Measurements from ENCODE around the gene PIGU. TPM values are rescaled to one million over a fixed set of nuclear protein-coding genes. Genes with fewer than 3 reads are reported as not detected.

The PIGU gene
- polyA plus RNA-seq, 1 donor from 2014 or later: 35.8 TPM

DNA sequence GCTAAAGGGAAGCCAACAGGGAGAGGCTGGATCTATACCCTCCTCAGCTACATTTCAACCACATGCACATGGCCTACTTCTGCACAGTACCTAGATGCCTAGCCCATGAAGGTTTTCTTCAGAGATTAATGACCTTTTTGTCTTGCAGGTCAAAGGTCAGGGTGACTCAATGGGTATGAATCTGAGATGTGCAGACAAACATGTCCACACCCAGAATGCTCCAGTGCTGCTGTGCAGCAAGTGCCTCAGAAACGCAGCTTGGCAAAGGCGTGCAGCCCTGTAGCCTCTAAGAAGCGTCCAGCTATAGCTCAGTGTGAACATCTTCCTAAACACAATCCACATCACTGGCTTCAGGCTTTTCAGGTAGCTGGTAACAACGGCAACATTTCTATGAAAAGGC lies 94.0 kb downstream of the PIGU start:
- H3F3A ChIP-seq (ENCODE audit: insufficient read depth, low read length, poor library complexity, severe bottlenecking): no peaks in the 10 kb centered on the region
- no peak overlapping the region for H3K4me2 ChIP-seq (ENCODE audit: low read length)
- H3K4me3 ChIP-seq (ENCODE audit: low read length): no peak overlapping the region
- no peak overlapping the region for H2AFZ ChIP-seq (ENCODE audit: low read depth, low read length)
- no peak overlapping the region for H3K9ac ChIP-seq (ENCODE audit: low read length)
- H3K36me3 ChIP-seq (ENCODE audit: insufficient read depth, low read length): peaks cover 5% of the 10 kb centered on the region
- H3K27ac ChIP-seq (ENCODE audit: low read length): no peak overlapping the region
- no peaks in the 10 kb centered on the region for H3K9me3 ChIP-seq (ENCODE audit: low read length)
- TF ChIP-seq RAD21 (conservative IDR thresholded peaks at IDR 0.05): no peak
- TF ChIP-seq CTCF (IDR thresholded peaks at IDR 0.05; ENCODE audit: poor library complexity, severe bottlenecking): no peak
- TF ChIP-seq POLR2AphosphoS5 (IDR thresholded peaks at IDR 0.05): no peak
- TF ChIP-seq TAF1 (IDR thresholded peaks at IDR 0.05; ENCODE audit: low read depth): no peak
- TF ChIP-seq, protein P1, sequence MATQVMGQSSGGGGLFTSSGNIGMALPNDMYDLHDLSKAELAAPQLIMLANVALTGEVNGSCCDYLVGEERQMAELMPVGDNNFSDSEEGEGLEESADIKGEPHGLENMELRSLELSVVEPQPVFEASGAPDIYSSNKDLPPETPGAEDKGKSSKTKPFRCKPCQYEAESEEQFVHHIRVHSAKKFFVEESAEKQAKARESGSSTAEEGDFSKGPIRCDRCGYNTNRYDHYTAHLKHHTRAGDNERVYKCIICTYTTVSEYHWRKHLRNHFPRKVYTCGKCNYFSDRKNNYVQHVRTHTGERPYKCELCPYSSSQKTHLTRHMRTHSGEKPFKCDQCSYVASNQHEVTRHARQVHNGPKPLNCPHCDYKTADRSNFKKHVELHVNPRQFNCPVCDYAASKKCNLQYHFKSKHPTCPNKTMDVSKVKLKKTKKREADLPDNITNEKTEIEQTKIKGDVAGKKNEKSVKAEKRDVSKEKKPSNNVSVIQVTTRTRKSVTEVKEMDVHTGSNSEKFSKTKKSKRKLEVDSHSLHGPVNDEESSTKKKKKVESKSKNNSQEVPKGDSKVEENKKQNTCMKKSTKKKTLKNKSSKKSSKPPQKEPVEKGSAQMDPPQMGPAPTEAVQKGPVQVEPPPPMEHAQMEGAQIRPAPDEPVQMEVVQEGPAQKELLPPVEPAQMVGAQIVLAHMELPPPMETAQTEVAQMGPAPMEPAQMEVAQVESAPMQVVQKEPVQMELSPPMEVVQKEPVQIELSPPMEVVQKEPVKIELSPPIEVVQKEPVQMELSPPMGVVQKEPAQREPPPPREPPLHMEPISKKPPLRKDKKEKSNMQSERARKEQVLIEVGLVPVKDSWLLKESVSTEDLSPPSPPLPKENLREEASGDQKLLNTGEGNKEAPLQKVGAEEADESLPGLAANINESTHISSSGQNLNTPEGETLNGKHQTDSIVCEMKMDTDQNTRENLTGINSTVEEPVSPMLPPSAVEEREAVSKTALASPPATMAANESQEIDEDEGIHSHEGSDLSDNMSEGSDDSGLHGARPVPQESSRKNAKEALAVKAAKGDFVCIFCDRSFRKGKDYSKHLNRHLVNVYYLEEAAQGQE (IDR thresholded peaks at IDR 0.05; ENCODE audit: borderline replicate concordance): no peak
- no peak for TF ChIP-seq EP300 (conservative IDR thresholded peaks at IDR 0.05; ENCODE audit: poor library complexity, severe bottlenecking)
- TF ChIP-seq MXI1 (conservative IDR thresholded peaks at IDR 0.05; ENCODE audit: poor library complexity, severe bottlenecking): no peak
- no peak for TF ChIP-seq SMC3 (conservative IDR thresholded peaks at IDR 0.05; ENCODE audit: poor library complexity)
- TF ChIP-seq EZH2 (IDR thresholded peaks at IDR 0.05; ENCODE audit: borderline replicate concordance, insufficient read depth, low read length, poor library complexity, severe bottlenecking): no peak
- no peaks in the 10 kb centered on the region for H3K79me2 ChIP-seq (replicated peaks; ENCODE audit: insufficient read depth, low read length)
- no peaks in the 10 kb centered on the region for H3K9me2 ChIP-seq (ENCODE audit: insufficient read depth, low read length)
- H4K20me1 ChIP-seq (ENCODE audit: insufficient read depth): no peaks in the 10 kb centered on the region
- H3K27me3 ChIP-seq (ENCODE audit: insufficient read depth, low read depth, low read length): no peaks in the 10 kb centered on the region

DNA sequence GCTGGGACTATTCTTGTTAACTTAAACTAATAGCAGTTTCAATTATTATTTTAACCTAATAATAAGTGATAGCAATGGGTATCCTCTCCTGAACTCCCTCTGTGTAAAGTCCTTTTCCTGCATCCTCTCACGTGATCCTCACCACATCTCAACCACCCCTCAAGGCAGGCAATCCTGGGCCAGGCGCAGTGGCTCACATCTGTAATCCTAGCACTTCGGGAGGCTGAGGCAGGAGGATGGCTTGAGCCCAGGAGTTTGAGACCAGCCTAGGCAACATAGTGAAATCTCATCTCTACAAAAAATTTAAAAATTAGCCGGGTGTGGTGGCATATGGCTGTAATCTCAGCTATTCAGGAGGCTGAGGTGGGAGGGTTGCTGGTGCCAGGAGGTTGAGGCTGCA lies 94.7 kb downstream of the PIGU start:
- Histone ChIP-seq H3K27ac (ENCODE audit: low read length) (no peak overlapping the region), H2AFZ (ENCODE audit: low read depth, low read length) (no peak overlapping the region)

More for the DNA sequence above, 94.7 kb downstream of the PIGU start:
- no peaks in the 10 kb centered on the region for H3K36me3 ChIP-seq (ENCODE audit: insufficient read depth, low read length)
- no peak overlapping the region for H3K4me3 ChIP-seq (ENCODE audit: low read length)
- no peaks in the 10 kb centered on the region for H3K9me3 ChIP-seq (ENCODE audit: low read length)
- no peak overlapping the region for H3K9ac ChIP-seq (ENCODE audit: low read length)
- no peaks in the 10 kb centered on the region for H4K20me1 ChIP-seq (ENCODE audit: insufficient read depth)
- H3F3A ChIP-seq (ENCODE audit: insufficient read depth, low read length, poor library complexity, severe bottlenecking): no peaks in the 10 kb centered on the region
- H3K4me2 ChIP-seq (ENCODE audit: low read length): no peak overlapping the region
- no peaks in the 10 kb centered on the region for H3K27me3 ChIP-seq (ENCODE audit: insufficient read depth, low read depth, low read length)
- no peaks in the 10 kb centered on the region for H3K9me2 ChIP-seq (ENCODE audit: insufficient read depth, low read length)
- H3K79me2 ChIP-seq (replicated peaks; ENCODE audit: insufficient read depth, low read length): no peaks in the 10 kb centered on the region
- TF ChIP-seq RAD21 (conservative IDR thresholded peaks at IDR 0.05) (no peak), MXI1 (conservative IDR thresholded peaks at IDR 0.05; ENCODE audit: poor library complexity, severe bottlenecking) (no peak), EP300 (conservative IDR thresholded peaks at IDR 0.05; ENCODE audit: poor library complexity, severe bottlenecking) (no peak), SMC3 (conservative IDR thresholded peaks at IDR 0.05; ENCODE audit: poor library complexity) (no peak), POLR2AphosphoS5 (IDR thresholded peaks at IDR 0.05) (no peak), EZH2 (IDR thresholded peaks at IDR 0.05; ENCODE audit: borderline replicate concordance, insufficient read depth, low read length, poor library complexity, severe bottlenecking) (no peak), TAF1 (IDR thresholded peaks at IDR 0.05; ENCODE audit: low read depth) (no peak), CTCF (IDR thresholded peaks at IDR 0.05; ENCODE audit: poor library complexity, severe bottlenecking) (no peak)
- TF ChIP-seq, protein P1 (IDR thresholded peaks at IDR 0.05; ENCODE audit: borderline replicate concordance): no peak
